Measurements from ENCODE around the gene CROCC.
"Not testable (repeated sequence)": the region's sequence is repeated elsewhere in the genome, so short reads cannot be mapped to it uniquely, and the experiment has no call there.

Gene CROCC

DNA sequence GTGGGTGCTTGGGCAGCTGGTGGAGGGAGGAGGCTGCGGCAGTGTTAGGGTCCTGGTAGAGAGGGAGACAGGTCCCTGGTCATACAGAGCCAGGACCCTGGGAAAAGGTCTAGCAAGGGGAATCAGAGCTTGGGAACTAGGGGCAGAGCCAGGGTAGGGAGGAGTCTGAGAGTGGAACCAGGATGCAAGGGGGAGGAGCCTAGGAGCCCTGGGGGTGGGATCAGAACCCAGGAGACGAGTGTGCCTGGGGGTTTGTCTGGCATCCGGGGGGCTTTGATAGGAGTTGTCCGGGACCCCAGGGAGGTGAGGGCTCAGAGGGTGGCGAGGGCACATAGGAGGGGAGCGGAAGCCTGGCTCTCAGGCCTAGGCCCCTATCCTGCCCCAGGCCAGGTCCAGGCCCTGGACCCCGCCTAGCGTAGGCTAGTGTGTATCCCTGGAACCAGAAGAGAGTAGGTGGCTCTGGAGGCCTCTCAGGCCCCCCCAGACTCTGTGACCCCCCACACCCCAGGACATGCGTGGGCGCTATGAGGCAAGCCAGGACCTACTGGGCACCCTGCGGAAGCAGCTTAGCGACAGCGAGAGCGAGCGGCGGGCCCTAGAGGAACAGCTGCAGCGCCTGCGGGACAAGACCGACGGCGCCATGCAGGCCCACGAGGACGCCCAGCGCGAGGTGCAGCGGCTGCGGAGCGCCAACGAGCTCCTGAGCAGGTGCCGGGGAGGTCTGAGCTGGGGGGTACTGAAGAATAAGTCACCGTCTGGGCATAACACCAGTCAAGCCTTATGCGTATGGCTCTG lies 17.9 kb downstream of the CROCC start:
- DNase-seq, result not testable (repeated sequence)

GRCh38 chr1:16944038-16944437 lies 22.3 kb downstream of the CROCC start:
- no peak for DNase-seq

GRCh38 chr1:16945512-16945911 lies 23.8 kb downstream of the CROCC start:
- not testable (repeated sequence) for DNase-seq

DNA sequence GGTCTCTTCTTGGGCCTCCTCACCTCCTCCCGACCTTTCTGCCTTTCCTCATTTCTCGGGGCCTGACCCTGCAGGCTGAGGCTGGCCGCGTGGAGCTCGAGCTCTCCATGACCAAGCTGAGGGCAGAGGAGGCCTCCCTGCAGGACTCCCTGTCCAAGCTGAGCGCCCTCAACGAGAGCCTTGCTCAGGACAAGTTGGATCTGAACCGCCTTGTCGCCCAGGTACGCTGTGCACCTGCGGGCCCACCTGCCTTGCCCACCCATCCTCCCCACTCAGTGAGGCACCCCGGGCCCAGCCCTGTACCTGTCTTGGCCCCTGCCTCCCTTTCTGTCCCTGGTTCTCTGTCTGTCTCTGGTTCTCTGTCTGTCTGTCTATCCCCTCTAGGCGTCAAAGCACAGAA lies 24.5 kb downstream of the CROCC start:
- DNase-seq, result not testable (repeated sequence)

- peak; percentile 31 for DNase-seq
These were observed 24.9 kb downstream of the CROCC start for GRCh38 chr1:16946646-16947045.

DNA sequence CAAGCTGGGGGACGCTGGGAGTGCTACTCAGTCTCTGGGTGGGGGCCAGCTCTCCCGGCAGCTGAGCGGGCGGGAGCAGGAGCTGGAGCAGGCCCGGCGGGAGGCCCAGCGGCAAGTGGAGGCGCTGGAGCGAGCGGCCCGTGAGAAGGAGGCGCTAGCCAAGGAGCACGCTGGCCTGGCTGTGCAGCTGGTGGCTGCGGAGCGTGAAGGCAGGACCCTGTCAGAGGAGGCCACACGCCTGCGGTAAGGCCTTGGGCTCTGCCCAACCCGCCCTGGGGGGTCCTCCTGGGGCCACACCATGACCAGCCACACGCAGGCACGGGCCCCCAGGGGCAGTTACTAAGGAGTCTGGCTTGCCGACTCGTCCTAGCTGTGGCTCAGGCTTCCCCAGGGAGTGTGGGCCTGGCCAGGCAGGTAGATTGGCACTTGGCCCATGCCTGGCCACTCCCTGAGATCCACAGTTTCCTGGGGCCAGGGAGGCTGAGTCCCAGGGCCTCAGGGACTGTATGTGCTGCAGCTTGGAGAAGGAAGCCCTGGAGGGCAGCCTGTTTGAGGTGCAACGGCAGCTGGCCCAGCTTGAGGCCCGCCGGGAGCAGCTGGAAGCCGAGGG lies 26.7 kb downstream of the CROCC start:
- DNase-seq, result peak; percentile 88

GRCh38 chr1:16949026-16949425 lies 27.3 kb downstream of the CROCC start:
- DNase-seq, result not testable (repeated sequence)

DNA sequence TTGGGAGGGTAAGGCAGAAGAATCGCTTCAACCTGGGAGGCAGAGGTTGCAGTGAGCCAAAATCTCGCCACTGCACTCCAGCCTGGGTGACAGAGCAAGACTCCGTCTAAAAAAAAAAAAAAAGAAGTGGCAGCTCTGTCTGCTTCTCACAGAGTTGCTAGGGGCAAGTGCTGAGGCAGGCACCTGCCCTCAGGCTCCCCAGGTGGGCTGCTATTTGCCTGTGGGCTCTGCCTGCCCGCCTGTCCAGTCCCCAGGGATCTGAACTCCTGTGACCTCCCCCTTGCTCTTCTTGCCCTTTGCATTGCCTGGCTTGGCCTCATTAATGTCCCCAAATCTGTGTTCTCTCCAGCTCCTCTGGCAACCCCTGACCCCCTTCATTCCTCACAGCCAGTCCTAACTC lies 30.6 kb downstream of the CROCC start:
- not testable (repeated sequence) for DNase-seq

GRCh38 chr1:16954579-16954978 lies 32.8 kb downstream of the CROCC start:
- no peak for DNase-seq

GRCh38 chr1:16955186-16955585 lies 33.5 kb downstream of the CROCC start:
- DNase-seq, result no peak

DNA sequence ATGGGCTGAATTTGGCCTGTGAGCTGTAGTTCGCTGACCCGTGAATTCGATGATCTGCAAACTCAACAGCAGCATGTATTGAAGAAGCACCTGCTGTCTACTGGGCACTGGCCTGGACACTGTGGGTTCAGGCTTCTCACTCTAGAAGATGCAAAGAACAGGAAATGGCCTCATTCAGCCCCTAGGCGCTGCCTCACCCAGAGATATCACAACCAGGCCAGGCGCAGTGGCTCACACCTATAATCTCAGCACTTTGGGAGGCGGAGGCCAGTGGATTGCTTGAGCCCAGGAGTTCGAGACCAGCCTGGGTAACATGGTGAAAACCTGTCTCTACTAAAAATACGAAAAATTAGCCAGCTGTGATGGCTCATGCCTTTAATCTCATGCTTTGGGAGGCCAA lies 35.0 kb downstream of the CROCC start:
- DNase-seq, result no peak

- DNase-seq, result no peak
These were observed 36.0 kb downstream of the CROCC start for GRCh38 chr1:16957731-16958130.

- DNase-seq, result no peak
These were observed 36.7 kb downstream of the CROCC start for GRCh38 chr1:16958475-16958874.

DNA sequence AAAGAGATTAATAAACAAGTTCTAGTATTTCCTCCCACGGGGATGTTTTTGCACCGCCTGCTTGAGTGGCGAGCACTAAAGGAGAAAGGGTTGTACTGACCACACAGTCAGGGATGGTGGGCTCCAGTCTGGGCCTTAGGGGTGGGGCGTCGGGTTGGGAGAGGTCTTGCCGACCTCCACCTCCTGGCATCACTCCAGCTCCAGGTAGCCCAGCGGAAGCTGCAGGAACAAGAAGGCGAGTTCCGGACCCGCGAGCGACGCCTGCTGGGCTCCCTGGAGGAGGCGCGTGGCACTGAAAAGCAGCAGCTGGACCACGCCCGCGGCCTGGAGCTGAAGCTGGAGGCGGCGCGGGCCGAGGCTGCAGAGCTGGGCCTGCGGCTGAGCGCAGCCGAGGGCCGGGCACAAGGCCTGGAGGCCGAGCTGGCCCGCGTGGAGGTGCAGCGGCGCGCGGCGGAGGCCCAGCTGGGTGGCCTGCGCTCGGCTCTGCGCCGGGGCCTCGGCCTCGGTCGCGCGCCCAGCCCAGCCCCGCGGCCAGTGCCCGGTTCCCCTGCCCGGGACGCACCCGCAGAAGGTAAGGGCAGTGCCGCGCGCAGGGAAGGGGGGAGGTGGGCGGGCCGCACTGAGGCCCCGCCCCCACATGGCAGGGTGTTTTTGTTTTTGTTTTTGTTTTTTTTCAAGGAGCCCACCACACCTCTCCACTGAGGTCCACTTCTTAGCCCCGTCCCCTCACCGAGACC lies 39.0 kb downstream of the CROCC start:
- peak; percentile 78 for DNase-seq

GRCh38 chr1:16961297-16962133 lies 39.8 kb downstream of the CROCC start:
- DNase-seq, result no peak

- DNase-seq, result not testable (repeated sequence)
These were observed 42.4 kb downstream of the CROCC start for GRCh38 chr1:16964169-16964568.

DNA sequence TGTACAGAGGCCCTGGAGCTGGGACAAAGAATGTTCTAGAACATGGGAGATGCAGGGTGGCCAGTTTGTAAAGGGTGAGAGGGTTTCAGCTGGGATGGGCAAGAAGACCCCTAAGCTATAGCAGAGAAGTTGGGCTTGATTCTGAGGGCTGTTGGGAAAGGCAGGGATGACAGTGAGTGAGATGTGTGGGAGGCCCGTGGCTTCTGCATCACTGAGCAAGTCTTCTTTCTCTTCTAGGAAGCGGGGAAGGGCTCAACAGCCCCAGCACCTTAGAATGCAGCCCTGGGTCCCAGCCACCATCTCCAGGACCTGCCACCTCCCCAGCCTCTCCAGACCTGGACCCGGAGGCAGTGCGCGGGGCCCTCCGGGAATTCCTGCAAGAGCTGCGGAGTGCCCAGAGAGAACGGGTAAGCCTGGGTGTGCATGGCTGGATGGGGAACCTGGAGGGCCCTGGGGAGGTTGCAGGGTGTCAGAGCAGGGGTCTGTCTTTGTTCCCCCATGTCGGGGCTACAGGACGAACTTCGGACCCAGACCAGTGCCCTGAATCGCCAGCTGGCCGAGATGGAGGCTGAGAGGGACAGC lies 43.8 kb downstream of the CROCC start:
- no peak for DNase-seq

- no peak for DNase-seq
These were observed 44.6 kb downstream of the CROCC start for GRCh38 chr1:16966282-16966681.

DNA sequence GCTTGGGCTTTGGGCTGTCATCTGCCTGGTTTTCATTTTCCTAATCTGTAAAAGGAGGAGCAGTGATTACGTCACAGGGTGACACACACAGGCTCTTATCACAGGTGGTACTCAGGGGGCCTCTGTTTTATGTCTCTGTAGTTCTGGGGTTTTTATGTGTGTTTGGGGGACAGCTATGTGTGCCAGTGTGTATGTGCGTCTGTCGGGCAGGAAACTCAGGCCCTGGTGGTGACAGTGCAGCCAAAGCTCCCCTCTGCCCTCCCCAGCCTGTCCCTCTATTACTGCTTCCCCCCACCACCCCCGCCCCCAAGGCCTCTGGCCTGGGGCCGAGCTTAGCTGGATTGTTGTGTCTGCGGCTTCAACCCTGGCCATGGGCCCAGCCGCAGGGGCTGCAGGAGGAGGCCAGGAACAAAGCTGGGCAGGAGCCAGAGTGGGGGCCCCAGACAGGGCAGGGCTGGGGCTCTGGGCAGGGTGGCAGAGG lies 45.4 kb downstream of the CROCC start:
- no peak for DNase-seq

DNA sequence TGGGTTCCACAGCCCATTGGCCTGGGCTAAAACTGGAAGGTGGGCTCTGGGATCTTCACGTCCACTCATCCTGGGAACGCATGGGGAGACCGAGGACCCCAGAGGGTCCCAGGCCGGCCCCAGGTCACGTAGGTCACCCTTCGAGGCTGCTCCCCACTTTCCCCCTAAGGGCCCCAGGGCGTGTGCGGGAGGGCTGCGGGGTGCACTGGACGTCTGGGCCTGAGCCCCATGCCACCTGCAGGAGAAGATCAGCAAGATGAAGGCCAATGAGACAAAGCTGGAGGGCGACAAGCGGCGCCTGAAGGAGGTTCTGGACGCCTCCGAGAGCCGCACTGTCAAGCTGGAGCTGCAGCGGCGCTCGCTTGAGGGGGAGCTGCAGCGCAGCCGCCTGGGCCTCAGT lies 46.2 kb downstream of the CROCC start:
- no peak for DNase-seq

DNA sequence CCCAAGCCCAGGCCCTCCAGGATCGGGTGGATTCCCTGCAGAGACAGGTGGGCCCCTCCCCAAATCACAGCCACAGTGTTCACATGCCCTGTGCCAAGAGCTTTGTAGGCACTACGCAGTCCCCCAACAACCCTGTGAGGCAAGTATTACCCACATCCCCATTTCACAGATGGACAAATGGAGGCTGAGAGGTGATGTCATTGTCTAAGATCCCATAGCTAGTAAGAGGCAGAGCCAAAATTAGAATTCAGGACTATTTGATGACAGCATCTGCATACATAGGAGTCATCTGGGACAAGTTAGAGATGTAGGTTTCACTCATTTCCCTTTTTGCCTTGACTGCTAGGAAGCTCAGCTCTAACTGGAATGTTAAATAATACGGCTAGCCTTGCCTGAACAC lies 46.6 kb downstream of the CROCC start:
- no peak for DNase-seq

- DNase-seq, result no peak
These were observed 47.4 kb downstream of the CROCC start for GRCh38 chr1:16969057-16969611.

Measured in NCI-H2107 (cell line).